KMS-11 (cell line): ENCODE results near the gene CRYBG2.

Experiments
- H2AFZ ChIP-seq: fragments of 200-600 bp; sonication (generic); 2 replicates; pipeline ENCODE4 v1.6.1; 2016; ENCODE audit warnings: antibody characterized with exemption, mixed run types, low read depth
- H3K27ac ChIP-seq: fragments of 200-600 bp; sonication (generic); 2 replicates; pipeline ENCODE4 v1.6.1; 2016; ENCODE audit warnings: mild to moderate bottlenecking, mixed run types
- H3K27me3 ChIP-seq: fragments of 200-600 bp; sonication (generic); 2 replicates; pipeline ENCODE4 v1.6.1; 2017; ENCODE audit warnings: mild to moderate bottlenecking, low read depth, mixed run types, moderate library complexity; ENCODE audit not compliant: insufficient read depth
- H3K36me3 ChIP-seq: fragments of 200-600 bp; sonication (generic); 2 replicates; pipeline ENCODE4 v1.6.1; 2017; ENCODE audit warnings: mild to moderate bottlenecking, mixed run types; ENCODE audit not compliant: insufficient read depth
- H3K4me1 ChIP-seq: fragments of 200-600 bp; sonication (generic); 2 replicates; pipeline ENCODE4 v1.6.1; 2016; ENCODE audit warnings: mild to moderate bottlenecking, low read depth, mixed run types; ENCODE audit not compliant: poor library complexity, severe bottlenecking
- H3K4me2 ChIP-seq: fragments of 200-600 bp; sonication (generic); 2 replicates; pipeline ENCODE4 v1.7.0; 2016; ENCODE audit warnings: mild to moderate bottlenecking, mixed run types
- H3K4me3 ChIP-seq: fragments of 200-600 bp; sonication (generic); IDR thresholded peaks from 2 replicates; pipeline ENCODE4 v1.6.1; 2017; ENCODE audit warnings: low read depth, low read length, mixed read lengths; ENCODE audit not compliant: insufficient read depth
- H3K79me2 ChIP-seq: fragments of 200-600 bp; sonication (generic); 2 replicates; pipeline ENCODE4 v1.6.1; 2016; ENCODE audit warnings: low read depth, mixed run types; ENCODE audit not compliant: insufficient read depth
- H3K9ac ChIP-seq: fragments of 200-600 bp; sonication (generic); 2 replicates; pipeline ENCODE4 v1.6.1; 2016; ENCODE audit warnings: mild to moderate bottlenecking, mixed run types
- H4K20me1 ChIP-seq: fragments of 200-600 bp; sonication (generic); 2 replicates; pipeline ENCODE4 v1.6.1; 2016; ENCODE audit warnings: mild to moderate bottlenecking, mixed run types; ENCODE audit not compliant: insufficient read depth
- CTCF ChIP-seq: fragments of 200-600 bp; sonication (generic); conservative IDR thresholded peaks from 2 replicates; pipeline ENCODE4 v1.6.1; 2017; ENCODE audit warnings: low read depth, mild to moderate bottlenecking, antibody characterized with exemption, low read length, moderate library complexity, mixed read lengths

CRYBG2 gene

GRCh38 chr1:26300578-26301275 is 53.2 kb downstream of the CRYBG2 start:
- H3K9ac ChIP-seq: no peak overlapping the region
- no peaks in the 10 kb centered on the region for H3K36me3 ChIP-seq
- no peak overlapping the region for H2AFZ ChIP-seq
- no peaks in the 10 kb centered on the region for H3K79me2 ChIP-seq
- H3K4me1 ChIP-seq: peaks cover 6% of the 10 kb centered on the region
- H3K4me2 ChIP-seq: no peak overlapping the region
- H4K20me1 ChIP-seq: no peaks in the 10 kb centered on the region
- H3K4me3 ChIP-seq: no peak overlapping the region
- no peaks in the 10 kb centered on the region for H3K27me3 ChIP-seq
- no peak for TF ChIP-seq CTCF
- no peak overlapping the region for H3K27ac ChIP-seq

- no peaks in the 10 kb centered on the region for H4K20me1 ChIP-seq
- no peaks in the 10 kb centered on the region for H3K27me3 ChIP-seq
- no peak overlapping the region for H3K4me3 ChIP-seq
- no peak overlapping the region for H3K9ac ChIP-seq
- H3K27ac ChIP-seq: no peak overlapping the region
- no peak overlapping the region for H2AFZ ChIP-seq
- no peaks in the 10 kb centered on the region for H3K4me1 ChIP-seq
- TF ChIP-seq CTCF: no peak
- no peaks in the 10 kb centered on the region for H3K36me3 ChIP-seq
- no peak overlapping the region for H3K4me2 ChIP-seq
- H3K79me2 ChIP-seq: no peaks in the 10 kb centered on the region
Observed at GRCh38 chr1:26297791-26298124, 56.2 kb downstream of the CRYBG2 start.

GRCh38 chr1:26297057-26297790 is 56.7 kb downstream of the CRYBG2 start:
- Histone ChIP-seq H3K79me2 (no peaks in the 10 kb centered on the region), H3K4me2 (no peak overlapping the region), H3K4me1 (no peaks in the 10 kb centered on the region), H3K27ac (no peak overlapping the region), H3K4me3 (no peak overlapping the region), H3K27me3 (no peaks in the 10 kb centered on the region), H4K20me1 (no peaks in the 10 kb centered on the region), H2AFZ (no peak overlapping the region), H3K9ac (no peak overlapping the region), H3K36me3 (no peaks in the 10 kb centered on the region)
- no peak for TF ChIP-seq CTCF

- no peak for TF ChIP-seq CTCF
- Histone ChIP-seq H3K27me3 (no peaks in the 10 kb centered on the region), H3K27ac (no peak overlapping the region), H2AFZ (no peak overlapping the region), H3K4me3 (no peak overlapping the region), H3K36me3 (no peaks in the 10 kb centered on the region), H3K9ac (no peak overlapping the region), H4K20me1 (no peaks in the 10 kb centered on the region), H3K4me1 (no peaks in the 10 kb centered on the region), H3K79me2 (no peaks in the 10 kb centered on the region), H3K4me2 (no peak overlapping the region)
Observed at GRCh38 chr1:26296340-26297056, 57.4 kb downstream of the CRYBG2 start.
